AG09309 (cell line): ENCODE measurements around the gene ATG4A.
A peak's percentile ranks its signal among the peaks of the same experiment; 100 is the strongest.

Experiments
- DNase-seq: peaks from one replicate; pipeline ENCODE4 v3.0.0-alpha.2; 2010; ENCODE audit warnings: low read depth
- H3K4me3 ChIP-seq: 2 replicates; pipeline ENCODE4 v1.5.1; 2011; ENCODE audit warnings: mild to moderate bottlenecking, low read depth, low read length, moderate library complexity; ENCODE audit not compliant: control insufficient read depth
- CTCF ChIP-seq: IDR thresholded peaks from 2 replicates; pipeline ENCODE4 v1.5.1; 2011; ENCODE audit warnings: mild to moderate bottlenecking, low read depth, low read length, inconsistent platforms; ENCODE audit not compliant: insufficient read depth, control insufficient read depth; ENCODE audit errors: missing control alignments

The ATG4A gene

DNA sequence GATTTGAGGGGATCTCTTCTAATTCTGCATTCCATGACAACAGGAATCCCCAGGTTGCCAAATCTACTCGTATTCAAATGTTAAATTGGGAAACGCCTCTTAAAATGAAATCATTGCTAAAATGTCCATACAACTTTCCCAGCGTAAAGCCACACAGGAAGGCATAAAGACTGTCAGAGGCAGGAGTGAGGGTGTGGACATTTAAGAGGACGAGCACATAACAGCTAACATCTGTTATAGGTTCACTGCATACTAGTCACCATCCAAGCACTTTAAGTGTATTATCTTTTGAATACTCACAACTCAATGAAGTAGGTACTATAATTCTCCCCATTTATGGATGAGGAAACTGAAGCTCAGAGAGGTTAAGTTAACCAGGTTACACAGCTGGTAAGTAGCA, 35.6 kb downstream of the ATG4A start:
- H3K4me3 ChIP-seq, result no peak overlapping the region
- DNase-seq, result no peak
- no peak for TF ChIP-seq CTCF

- H3K4me3 ChIP-seq, result no peak overlapping the region
- no peak for TF ChIP-seq CTCF
- no peak for DNase-seq
These were observed 39.3 kb downstream of the ATG4A start for GRCh38 chrX:108130889-108131288.

GRCh38 chrX:108131471-108131870, 39.9 kb downstream of the ATG4A start:
- DNase-seq, result no peak
- no peak for TF ChIP-seq CTCF
- H3K4me3 ChIP-seq, result no peak overlapping the region

GRCh38 chrX:108132034-108132433, 40.5 kb downstream of the ATG4A start:
- TF ChIP-seq CTCF, result no peak
- H3K4me3 ChIP-seq, result no peak overlapping the region
- DNase-seq, result no peak

GRCh38 chrX:108132876-108133275, 41.3 kb downstream of the ATG4A start:
- TF ChIP-seq CTCF, result no peak
- no peak for DNase-seq
- H3K4me3 ChIP-seq, result no peak overlapping the region

DNA sequence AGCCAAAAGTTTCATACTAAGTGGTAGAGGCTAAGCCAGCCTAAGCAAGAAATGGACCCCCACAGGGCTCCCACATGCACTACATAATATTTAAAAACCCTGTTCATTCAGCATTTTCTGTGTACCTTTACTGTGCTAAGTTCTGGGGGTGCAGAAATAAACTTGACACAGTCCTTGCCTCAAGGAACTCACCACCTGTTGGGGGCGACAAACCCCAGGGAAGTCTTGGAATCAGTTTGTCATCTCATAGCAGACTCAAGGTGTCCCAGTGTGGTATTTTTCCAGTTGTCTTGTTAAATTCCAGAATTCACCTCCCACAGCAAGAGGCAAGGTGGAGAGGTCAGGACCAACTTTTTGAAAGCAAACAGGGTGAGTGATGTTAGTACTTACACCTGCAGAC, 43.1 kb downstream of the ATG4A start:
- H3K4me3 ChIP-seq, result no peak overlapping the region
- no peak for DNase-seq
- no peak for TF ChIP-seq CTCF

DNA sequence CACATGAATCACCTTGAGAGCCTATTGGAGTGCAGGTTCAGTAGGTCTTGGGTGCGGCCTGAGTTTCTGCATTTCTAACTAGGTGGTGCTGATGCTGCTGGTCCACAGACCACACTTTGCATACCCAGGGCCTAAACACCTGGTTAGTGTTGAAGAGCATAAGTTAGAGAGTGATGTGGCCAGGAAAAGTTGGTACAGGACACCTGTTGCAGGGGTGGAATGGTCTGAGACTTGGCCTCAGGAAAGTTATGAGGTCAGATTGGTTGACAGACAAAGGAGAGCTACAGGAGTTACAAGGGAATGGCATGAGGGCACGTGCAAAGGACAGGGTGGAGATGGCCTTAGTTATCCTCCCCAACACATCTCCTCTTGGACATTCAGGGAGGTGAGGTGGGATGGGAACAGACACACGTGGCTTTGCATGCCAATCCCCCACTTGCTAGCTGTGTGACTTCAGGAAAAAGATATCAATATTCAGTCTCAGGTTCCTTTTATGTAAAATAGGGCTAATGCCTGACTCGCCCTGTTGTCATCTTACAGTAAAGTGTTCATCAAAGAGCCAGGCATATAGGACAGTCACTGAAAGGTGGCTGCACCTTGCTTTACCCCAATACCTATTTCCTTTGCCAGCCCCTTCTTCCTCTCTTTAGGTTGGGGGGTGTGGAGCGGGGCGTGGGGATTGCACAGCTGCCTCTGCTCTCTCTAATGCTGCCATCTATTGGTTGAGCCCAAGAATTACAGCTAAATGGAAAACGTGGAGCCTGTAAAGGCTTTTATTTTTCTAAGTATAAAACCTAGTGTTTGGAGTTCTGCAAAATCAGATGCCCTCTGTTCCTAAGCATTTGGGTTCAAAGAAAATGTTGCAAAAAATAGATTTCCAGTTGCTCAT, 47.5 kb downstream of the ATG4A start:
- no peak for DNase-seq
- peak; percentile 58 for TF ChIP-seq CTCF
- no peak overlapping the region for H3K4me3 ChIP-seq
